OCI-LY7 (cell line): ENCODE measurements around the gene CD55. TPM values are rescaled to one million over a fixed set of nuclear protein-coding genes. Genes with fewer than 3 reads are reported as not detected.

Experiments
- BruUV-seq: library from RNA; stranded (reverse); fragments of 400-500 nt; replicated peaks from 2 replicates; lab custom pipeline; 2021; lab: Mats Ljungman, UMichigan
- CTCF ChIA-PET: fragments of 300-600 bp; sonication (Branson Sonifier 250); formaldehyde crosslinking; loops from one replicate; lab custom pipeline; 2022; ENCODE audit warnings: antibody characterized with exemption; ENCODE audit not compliant: unreplicated experiment; lab: Charles Lee
- POLR2A ChIA-PET: fragments of 300-600 bp; sonication (Branson Sonifier 250); formaldehyde crosslinking; loops from one replicate; lab custom pipeline; 2022; ENCODE audit warnings: antibody characterized with exemption; lab: Charles Lee
- DNase-seq: peaks from one replicate; pipeline ENCODE4 v3.0.0-alpha.2; 2015; ENCODE audit warnings: low spot score
- H2AFZ ChIP-seq: fragments of 200-600 bp; sonication (generic), shearing (Covaris generic); 2 replicates; pipeline ENCODE4 v1.6.1; 2014; ENCODE audit warnings: mild to moderate bottlenecking, antibody characterized with exemption, low read length, moderate library complexity
- H3K27ac ChIP-seq: fragments of 200-600 bp; sonication (generic); 2 replicates; pipeline ENCODE4 v1.5.1; 2014; ENCODE audit warnings: mixed run types, low read depth, mild to moderate bottlenecking, moderate library complexity, low read length, inconsistent platforms; ENCODE audit not compliant: poor library complexity, severe bottlenecking
- H3K36me3 ChIP-seq: fragments of 200-600 bp; sonication (generic); 2 replicates; pipeline ENCODE4 v1.6.1; 2014; ENCODE audit warnings: mild to moderate bottlenecking, antibody characterized with exemption, low read length, moderate library complexity, mixed read lengths; ENCODE audit not compliant: insufficient read depth
- H3K4me1 ChIP-seq: fragments of 200-600 bp; sonication (generic); 2 replicates; pipeline ENCODE4 v1.5.1; 2014; ENCODE audit warnings: mild to moderate bottlenecking, low read length; ENCODE audit not compliant: insufficient read depth, poor library complexity, severe bottlenecking
- H3K4me2 ChIP-seq: fragments of 200-600 bp; sonication (generic); 2 replicates; pipeline ENCODE4 v1.6.1; 2014; ENCODE audit warnings: mild to moderate bottlenecking, low read length
- H3K4me3 ChIP-seq: fragments of 200-600 bp; sonication (generic); 2 replicates; pipeline ENCODE4 v1.5.1; 2014; ENCODE audit warnings: mild to moderate bottlenecking, low read depth, low read length; ENCODE audit not compliant: poor library complexity, severe bottlenecking
- H3K79me2 ChIP-seq: fragments of 200-600 bp; sonication (generic); 2 replicates; pipeline ENCODE4 v1.6.1; 2016; ENCODE audit warnings: low read depth, mild to moderate bottlenecking, low read length, moderate library complexity, mixed read lengths; ENCODE audit not compliant: insufficient read depth
- H3K9me2 ChIP-seq: fragments of 200-600 bp; sonication (generic); 2 replicates; pipeline ENCODE4 v1.6.1; 2016; ENCODE audit warnings: mild to moderate bottlenecking, low read length, mixed read lengths; ENCODE audit not compliant: insufficient read depth
- H3K9me3 ChIP-seq: fragments of 200-600 bp; sonication (generic); 2 replicates; pipeline ENCODE4 v1.6.1; 2014; ENCODE audit warnings: mild to moderate bottlenecking, mixed run types, low read length, mixed read lengths
- H4K20me1 ChIP-seq: fragments of 200-600 bp; sonication (generic); 2 replicates; pipeline ENCODE4 v1.6.1; 2014; ENCODE audit warnings: mild to moderate bottlenecking, antibody characterized with exemption, low read length, moderate library complexity, mixed read lengths; ENCODE audit not compliant: insufficient read depth
- EZH2phosphoT487 ChIP-seq: fragments of 200-600 bp; sonication (generic); IDR thresholded peaks from 2 replicates; pipeline ENCODE4 v1.6.1; 2018; ENCODE audit warnings: low read depth, borderline replicate concordance, mild to moderate bottlenecking, mixed run types, antibody characterized with exemption, low read length, moderate library complexity, mixed read lengths
- intact Hi-C: fragments of 100-400 bp; cut with micrococcal nuclease; formaldehyde crosslinking; loops from one replicate; pipeline ENCODE4 v1.10.0; 2022; ENCODE audit not compliant: unreplicated experiment
- total RNA-seq, 2 experiments: library from RNA; depleted of rRNA in 1 of 2; stranded (reverse); fragments of >200 nt in 1 of 2; shearing (Covaris generic) in 1 of 2; gene quantifications; 2 replicates each; pipeline ENCODE4 v1.2.3, GENCODE V29; 2014 to 2022
- TF ChIP-seq, protein P1 (sequence below): fragments of 200-600 bp; sonication (generic); conservative IDR thresholded peaks from 2 replicates; pipeline ENCODE4 v1.5.1; 2014; ENCODE audit warnings: mild to moderate bottlenecking, antibody characterized with exemption, low read length, moderate library complexity, mixed read lengths

Gene CD55
- total RNA-seq, 2 experiments from 2014 or later, result 20.0 to 28.1 TPM

DNA sequence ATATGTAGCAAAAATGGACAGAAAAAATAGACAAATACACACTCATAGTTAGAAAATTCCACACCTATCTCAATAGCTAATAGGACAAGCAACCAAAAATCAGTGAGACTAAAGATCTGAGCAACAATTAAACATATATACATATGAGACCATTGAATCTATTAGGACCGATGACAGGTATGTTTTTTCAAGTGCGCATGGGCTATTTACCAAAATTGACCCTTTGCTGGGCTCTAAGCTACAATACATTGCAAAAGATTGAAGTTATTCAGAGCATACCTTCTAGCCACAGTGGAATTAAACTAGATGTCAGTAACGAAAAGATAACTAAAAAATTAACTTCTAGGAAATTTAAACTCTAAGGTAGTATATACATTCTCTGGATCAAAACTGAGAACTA, 13.7 kb downstream of the CD55 start:
- POLR2A ChIA-PET, result interaction anchor here (1.2 to 1.9 kb wide), 4 partner anchors 8 to 108 kb away, joined by 3 to 8 read pairs (median 4); partner anchors contain the start of gene CD55
- Histone ChIP-seq H3K36me3 (peaks cover 63% of the 10 kb centered on the region), H2AFZ (no peak overlapping the region), H3K9me2 (no peaks in the 10 kb centered on the region), H3K27ac (no peak overlapping the region), H3K4me1 (peaks cover 39% of the 10 kb centered on the region), H4K20me1 (no peaks in the 10 kb centered on the region), H3K4me3 (no peak overlapping the region), H3K9me3 (peaks cover 33% of the 10 kb centered on the region), H3K4me2 (no peak overlapping the region), H3K79me2 (no peaks in the 10 kb centered on the region)
- CTCF ChIA-PET, result no interaction called here
- no TSS peak for BruUV-seq
- no peak for DNase-seq
- intact Hi-C loops, result no loop called here
- no peak for TF ChIP-seq EZH2phosphoT487
- TF ChIP-seq, protein P1, sequence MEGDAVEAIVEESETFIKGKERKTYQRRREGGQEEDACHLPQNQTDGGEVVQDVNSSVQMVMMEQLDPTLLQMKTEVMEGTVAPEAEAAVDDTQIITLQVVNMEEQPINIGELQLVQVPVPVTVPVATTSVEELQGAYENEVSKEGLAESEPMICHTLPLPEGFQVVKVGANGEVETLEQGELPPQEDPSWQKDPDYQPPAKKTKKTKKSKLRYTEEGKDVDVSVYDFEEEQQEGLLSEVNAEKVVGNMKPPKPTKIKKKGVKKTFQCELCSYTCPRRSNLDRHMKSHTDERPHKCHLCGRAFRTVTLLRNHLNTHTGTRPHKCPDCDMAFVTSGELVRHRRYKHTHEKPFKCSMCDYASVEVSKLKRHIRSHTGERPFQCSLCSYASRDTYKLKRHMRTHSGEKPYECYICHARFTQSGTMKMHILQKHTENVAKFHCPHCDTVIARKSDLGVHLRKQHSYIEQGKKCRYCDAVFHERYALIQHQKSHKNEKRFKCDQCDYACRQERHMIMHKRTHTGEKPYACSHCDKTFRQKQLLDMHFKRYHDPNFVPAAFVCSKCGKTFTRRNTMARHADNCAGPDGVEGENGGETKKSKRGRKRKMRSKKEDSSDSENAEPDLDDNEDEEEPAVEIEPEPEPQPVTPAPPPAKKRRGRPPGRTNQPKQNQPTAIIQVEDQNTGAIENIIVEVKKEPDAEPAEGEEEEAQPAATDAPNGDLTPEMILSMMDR, result no peak

DNA sequence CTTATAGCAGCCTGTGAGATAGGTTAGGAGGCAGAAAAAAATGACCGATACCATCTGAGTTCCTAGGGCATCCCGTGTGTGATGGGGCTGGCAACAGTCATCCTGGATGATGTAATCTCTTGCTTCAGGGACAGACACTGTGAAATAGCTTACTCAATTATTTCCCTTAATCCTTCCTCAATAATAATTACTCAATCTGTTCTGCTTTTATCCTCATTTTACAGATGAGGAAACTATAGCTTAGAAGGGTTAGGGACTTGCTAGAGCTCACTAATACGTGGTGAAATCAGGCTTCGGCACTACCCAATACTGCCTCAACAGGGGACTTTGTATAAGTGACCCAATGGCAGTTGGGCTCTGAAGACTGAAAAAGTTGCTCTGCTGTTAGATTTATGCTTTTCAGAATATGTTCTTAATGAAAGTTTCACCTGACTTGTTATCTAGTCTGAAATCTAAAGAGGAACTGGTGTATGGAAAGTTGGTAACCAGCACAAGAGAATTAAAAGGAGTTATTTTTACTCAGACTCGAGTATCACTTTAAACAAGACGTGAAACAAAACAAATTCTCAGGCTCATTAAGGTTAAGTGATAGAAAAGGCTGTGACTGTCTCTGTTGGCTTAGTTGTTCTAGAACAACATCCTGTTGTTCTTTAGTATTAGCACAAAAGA, 14.4 kb downstream of the CD55 start:
- POLR2A ChIA-PET, result interaction anchor here (1.1 to 1.9 kb wide), 6 partner anchors 7 to 723 kb away, joined by 3 to 8 read pairs (median 4); partner anchors contain the start of genes CD55 and EIF2D
- Histone ChIP-seq H3K4me3 (no peak overlapping the region), H3K36me3 (peaks cover 69% of the 10 kb centered on the region), H3K9me3 (peaks cover 33% of the 10 kb centered on the region), H3K27ac (peak overlapping the region; percentile 41), H3K4me2 (peak overlapping the region; percentile 12; the same call in 1 of the 2 replicates), H4K20me1 (no peaks in the 10 kb centered on the region), H3K4me1 (peaks cover 39% of the 10 kb centered on the region), H3K79me2 (no peaks in the 10 kb centered on the region), H3K9me2 (no peaks in the 10 kb centered on the region), H2AFZ (no peak overlapping the region)
- CTCF ChIA-PET, result no interaction called here
- peak; percentile 33 for DNase-seq
- TF ChIP-seq, protein P1, result peak; percentile 29
- TF ChIP-seq EZH2phosphoT487, result no peak
- intact Hi-C loops, result no loop called here
- BruUV-seq, result no TSS peak
